ENCODE results near the gene SLC39A13. TPM values are rescaled to one million over a fixed set of nuclear protein-coding genes. Genes with fewer than 3 reads are reported as not detected.
"Not testable (repeated sequence)": the region's sequence is repeated elsewhere in the genome, so short reads cannot be mapped to it uniquely, and the experiment has no call there.

Gene SLC39A13
- total RNA-seq, 4 donors from 2014 or later = 19.9 to 56.9 (median 43.1) TPM

GRCh38 chr11:47451436-47451835 lies 43.0 kb downstream of the SLC39A13 start:
- intact Hi-C loops (cut with DNase I; ENCODE audit: low total_unique reads) = loop anchor here (5.0 kb wide), 1 partner anchor 74 kb away; the partner anchor contains the start of gene SPI1
- Histone ChIP-seq H3K27ac (no peak overlapping the region), H3K9me3 (no peaks in the 10 kb centered on the region), H3K4me3 (no peak overlapping the region), H3K36me3 (no peaks in the 10 kb centered on the region), H3K4me1 (peaks cover 0 to 3% (median 0%) of the 10 kb centered on the region in 4 donors), H3K27me3 (no peaks in the 10 kb centered on the region)
- DNase-seq = no peak
- in situ Hi-C loops (cut with MboI; ENCODE audit: low pct_ligation_motif_present in 1 of 4, low pct_unique_long_range_greater_than_20kb in 1 of 4, low sequenced_read_pairs in 3 of 4) = loop anchor here in 1 of 4 donors (25.0 kb wide), 1 partner anchor 111 kb away; the partner anchor contains the start of genes CELF1 and PTPMT1
- 80 to 88% methylated on average over 1 to 4 of the region's 4 CpGs for WGBS, 2 donors (ENCODE audit: low coverage in 1 of 2)
- TF ChIP-seq POLR2A (IDR thresholded peaks at IDR 0.05) = no peak
- no peak for TF ChIP-seq CTCF (IDR thresholded peaks at IDR 0.05)
- TF ChIP-seq POLR2AphosphoS5 (IDR thresholded peaks at IDR 0.05) = no peak
- no peak for TF ChIP-seq EP300 (IDR thresholded peaks at IDR 0.05; ENCODE audit: low read depth)

GRCh38 chr11:47451990-47452389 lies 43.6 kb downstream of the SLC39A13 start:
- no peaks in the 10 kb centered on the region for H3K36me3 ChIP-seq
- no peaks in the 10 kb centered on the region for H3K9me3 ChIP-seq
- WGBS, 2 donors (ENCODE audit: low coverage in 1 of 2) = 86 to 93% methylated on average over 1 to 4 of the region's 4 CpGs
- in situ Hi-C loops (cut with MboI; ENCODE audit: low pct_ligation_motif_present in 1 of 4, low pct_unique_long_range_greater_than_20kb in 1 of 4, low sequenced_read_pairs in 3 of 4) (loop anchor here in 1 of 4 donors (25.0 kb wide), 1 partner anchor 110 kb away; the partner anchor contains the start of genes CELF1 and PTPMT1), intact Hi-C loops (cut with DNase I; ENCODE audit: low total_unique reads) (loop anchor here (5.0 kb wide), 1 partner anchor 75 kb away; the partner anchor contains the start of gene SPI1)
- no peak for TF ChIP-seq EP300 (IDR thresholded peaks at IDR 0.05; ENCODE audit: low read depth)
- no peak for TF ChIP-seq CTCF (IDR thresholded peaks at IDR 0.05)
- no peak for TF ChIP-seq POLR2AphosphoS5 (IDR thresholded peaks at IDR 0.05)
- no peak for TF ChIP-seq POLR2A (IDR thresholded peaks at IDR 0.05)
- H3K4me3 ChIP-seq = no peak overlapping the region
- no peak for DNase-seq
- H3K27me3 ChIP-seq = no peaks in the 10 kb centered on the region
- no peak overlapping the region for H3K27ac ChIP-seq
- peaks cover 0 to 3% (median 0%) of the 10 kb centered on the region in 4 donors for H3K4me1 ChIP-seq

DNA sequence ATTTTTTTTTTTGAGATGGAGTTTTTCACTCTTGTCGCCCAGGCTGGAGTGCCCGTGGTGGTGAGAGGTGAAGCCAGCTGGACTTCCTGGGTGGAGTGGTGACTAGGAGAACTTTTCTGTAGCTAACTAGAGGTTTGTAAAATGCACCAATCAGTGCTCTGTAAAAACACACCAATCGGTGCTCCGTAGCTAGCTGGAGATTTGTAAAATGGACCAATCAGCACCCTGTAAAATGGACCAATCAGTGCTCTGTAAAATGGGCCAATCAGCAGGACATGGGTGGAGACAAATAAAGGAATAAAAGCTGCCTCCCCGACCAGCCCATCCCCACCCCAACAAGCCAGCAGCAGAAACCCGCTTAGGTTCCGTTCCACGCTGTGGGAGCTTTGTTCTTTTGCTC lies 45.0 kb downstream of the SLC39A13 start:
- intact Hi-C loops (cut with DNase I; ENCODE audit: low total_unique reads) (loop anchor here (5.0 kb wide), 1 partner anchor 76 kb away; the partner anchor contains the start of gene SPI1), in situ Hi-C loops (cut with MboI; ENCODE audit: low pct_ligation_motif_present in 1 of 4, low pct_unique_long_range_greater_than_20kb in 1 of 4, low sequenced_read_pairs in 3 of 4) (loop anchor here in 1 of 4 donors (25.0 kb wide), 1 partner anchor 109 kb away; the partner anchor contains the start of genes CELF1 and PTPMT1)
- H3K27ac ChIP-seq = no peak overlapping the region
- H3K4me1 ChIP-seq = peaks cover 0 to 3% (median 0%) of the 10 kb centered on the region in 4 donors
- H3K36me3 ChIP-seq = no peaks in the 10 kb centered on the region
- no peak overlapping the region for H3K4me3 ChIP-seq
- DNase-seq = no peak
- H3K27me3 ChIP-seq = no peaks in the 10 kb centered on the region
- 92 to 100% methylated on average over 2 to 8 of the region's 8 CpGs for WGBS, 2 donors (ENCODE audit: low coverage in 1 of 2)
- TF ChIP-seq EP300 (IDR thresholded peaks at IDR 0.05; ENCODE audit: low read depth) = no peak
- TF ChIP-seq CTCF (IDR thresholded peaks at IDR 0.05) = no peak
- no peak for TF ChIP-seq POLR2A (IDR thresholded peaks at IDR 0.05)
- no peak for TF ChIP-seq POLR2AphosphoS5 (IDR thresholded peaks at IDR 0.05)
- no peaks in the 10 kb centered on the region for H3K9me3 ChIP-seq

DNA sequence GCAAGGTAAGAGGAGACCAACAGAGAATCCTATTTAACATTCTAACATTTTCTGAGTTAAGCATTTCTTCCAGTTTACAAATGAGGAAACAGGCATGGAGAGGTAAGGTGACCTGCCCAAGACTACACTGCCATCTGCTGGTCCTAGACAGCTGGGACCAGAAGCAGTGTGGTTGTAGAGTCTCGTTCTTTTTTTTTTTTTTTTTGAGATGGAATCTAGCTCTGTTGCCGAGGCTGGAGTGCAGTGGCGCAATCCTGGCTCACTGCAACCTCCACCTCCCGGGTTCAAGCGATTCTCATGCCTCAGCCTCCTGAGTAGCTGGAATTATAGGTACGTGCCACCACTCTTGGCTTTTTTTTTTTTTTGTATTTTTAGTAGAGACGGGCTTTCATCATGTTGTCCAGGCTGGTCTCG lies 45.9 kb downstream of the SLC39A13 start:
- not testable (repeated sequence) for H3K4me1 ChIP-seq, H3K9me3 ChIP-seq, H3K27ac ChIP-seq, H3K36me3 ChIP-seq, H3K27me3 ChIP-seq, H3K4me3 ChIP-seq
- intact Hi-C loops (cut with DNase I; ENCODE audit: low total_unique reads) (loop anchor here (5.0 kb wide), 1 partner anchor 77 kb away; the partner anchor contains the start of gene SPI1), in situ Hi-C loops (cut with MboI; ENCODE audit: low pct_ligation_motif_present in 1 of 4, low pct_unique_long_range_greater_than_20kb in 1 of 4, low sequenced_read_pairs in 3 of 4) (loop anchor here in 1 of 4 donors (25.0 kb wide), 1 partner anchor 108 kb away; the partner anchor contains the start of genes CELF1 and PTPMT1)
- peak; percentile 62 to 74 (median 69) for TF ChIP-seq CTCF (IDR thresholded peaks at IDR 0.05)
- DNase-seq = peak; percentile 77
- WGBS, 2 donors (ENCODE audit: low coverage in 1 of 2) = 2 to 14% methylated on average over 6 to 8 of the region's 8 CpGs

All from transverse colon (tissue), 4 donors.